ENCODE measurements around the gene RECK. TPM values are rescaled to one million over a fixed set of nuclear protein-coding genes. Genes with fewer than 3 reads are reported as not detected.

RECK gene
- total and polyA plus RNA-seq, 2 donors (not counting 1 experiment from before 2014, with no cell fraction given), result 98.4 to 212 TPM

- DNase-seq (ENCODE audit: low read depth in 2 of 2), result no peak
- Histone ChIP-seq H3K4me3 (replicated peaks in 1 of 4; ENCODE audit: control extremely low read depth in 1 of 4, insufficient read depth in 1 of 4, low read depth in 3 of 4, low read length in 4 of 4) (no peak overlapping the region), H3K9ac (ENCODE audit: insufficient read depth, low read length) (no peak overlapping the region), H2AFZ (ENCODE audit: low read length) (no peak overlapping the region), H3K9me3 (ENCODE audit: control insufficient read depth, insufficient read depth, low read depth, low read length) (no peaks in the 10 kb centered on the region), H3K4me2 (ENCODE audit: extremely low read depth, insufficient read depth, low read length) (no peak overlapping the region), H3K36me3 (ENCODE audit: control insufficient read depth, insufficient read depth, low read length) (peaks cover 3% of the 10 kb centered on the region), H3K27me3 (ENCODE audit: control insufficient read depth, insufficient read depth, low read length) (no peaks in the 10 kb centered on the region), H4K20me1 (ENCODE audit: control insufficient read depth, extremely low read depth, insufficient read depth, low read length) (no peaks in the 10 kb centered on the region), H3K79me2 (ENCODE audit: control insufficient read depth, insufficient read depth, low read length) (no peaks in the 10 kb centered on the region), H3K4me1 (ENCODE audit: control insufficient read depth, extremely low read depth, insufficient read depth, low read length) (peaks cover 19% of the 10 kb centered on the region), H3K27ac (ENCODE audit: insufficient read depth, low read length) (no peak overlapping the region)
- TF ChIP-seq CTCF (conservative IDR thresholded peaks at IDR 0.05 in 1 of 2, IDR thresholded peaks at IDR 0.05 in 1 of 2; ENCODE audit: low read depth in 1 of 2, low read length in 2 of 2) (no peak), EZH2 (IDR thresholded peaks at IDR 0.05; ENCODE audit: low read length, missing control alignments) (no peak)
Measured at GRCh38 chr9:36147441-36148175, 110.9 kb downstream of the RECK start.

GRCh38 chr9:36148311-36149051 is 111.8 kb downstream of the RECK start:
- H3K36me3 ChIP-seq (ENCODE audit: control insufficient read depth, insufficient read depth, low read length), result peaks cover 3% of the 10 kb centered on the region
- no peaks in the 10 kb centered on the region for H4K20me1 ChIP-seq (ENCODE audit: control insufficient read depth, extremely low read depth, insufficient read depth, low read length)
- peak overlapping the region; percentile 48 for H3K4me2 ChIP-seq (ENCODE audit: extremely low read depth, insufficient read depth, low read length)
- no peaks in the 10 kb centered on the region for H3K27me3 ChIP-seq (ENCODE audit: control insufficient read depth, insufficient read depth, low read length)
- H3K9ac ChIP-seq (ENCODE audit: insufficient read depth, low read length), result no peak overlapping the region
- no peak overlapping the region for H2AFZ ChIP-seq (ENCODE audit: low read length)
- peak overlapping the region in 1 of 4 experiments; percentile 3 for H3K4me3 ChIP-seq (replicated peaks in 1 of 4; ENCODE audit: control extremely low read depth in 1 of 4, insufficient read depth in 1 of 4, low read depth in 3 of 4, low read length in 4 of 4)
- TF ChIP-seq CTCF (conservative IDR thresholded peaks at IDR 0.05 in 1 of 2, IDR thresholded peaks at IDR 0.05 in 1 of 2; ENCODE audit: low read depth in 1 of 2, low read length in 2 of 2) (no peak), EZH2 (IDR thresholded peaks at IDR 0.05; ENCODE audit: low read length, missing control alignments) (no peak)
- H3K9me3 ChIP-seq (ENCODE audit: control insufficient read depth, insufficient read depth, low read depth, low read length), result no peaks in the 10 kb centered on the region
- DNase-seq (ENCODE audit: low read depth in 2 of 2), result peak; percentile 97 to 99
- peaks cover 13% of the 10 kb centered on the region for H3K4me1 ChIP-seq (ENCODE audit: control insufficient read depth, extremely low read depth, insufficient read depth, low read length)
- H3K79me2 ChIP-seq (ENCODE audit: control insufficient read depth, insufficient read depth, low read length), result no peaks in the 10 kb centered on the region
- peak overlapping the region; percentile 64 for H3K27ac ChIP-seq (ENCODE audit: insufficient read depth, low read length)

GRCh38 chr9:36149197-36149596 is 112.5 kb downstream of the RECK start:
- Histone ChIP-seq H3K4me1 (ENCODE audit: control insufficient read depth, extremely low read depth, insufficient read depth, low read length) (peaks cover 13% of the 10 kb centered on the region), H3K4me3 (replicated peaks in 1 of 4; ENCODE audit: control extremely low read depth in 1 of 4, insufficient read depth in 1 of 4, low read depth in 3 of 4, low read length in 4 of 4) (peak overlapping the region in 3 of 4 experiments; percentile 2 to 4 (median 3)), H3K9ac (ENCODE audit: insufficient read depth, low read length) (no peak overlapping the region), H3K4me2 (ENCODE audit: extremely low read depth, insufficient read depth, low read length) (peak overlapping the region; percentile 75), H4K20me1 (ENCODE audit: control insufficient read depth, extremely low read depth, insufficient read depth, low read length) (no peaks in the 10 kb centered on the region), H3K36me3 (ENCODE audit: control insufficient read depth, insufficient read depth, low read length) (peaks cover 3% of the 10 kb centered on the region), H3K9me3 (ENCODE audit: control insufficient read depth, insufficient read depth, low read depth, low read length) (no peaks in the 10 kb centered on the region), H2AFZ (ENCODE audit: low read length) (no peak overlapping the region), H3K79me2 (ENCODE audit: control insufficient read depth, insufficient read depth, low read length) (no peaks in the 10 kb centered on the region), H3K27me3 (ENCODE audit: control insufficient read depth, insufficient read depth, low read length) (no peaks in the 10 kb centered on the region), H3K27ac (ENCODE audit: insufficient read depth, low read length) (peak overlapping the region; percentile 64)
- no peak for TF ChIP-seq CTCF (conservative IDR thresholded peaks at IDR 0.05 in 1 of 2, IDR thresholded peaks at IDR 0.05 in 1 of 2; ENCODE audit: low read depth in 1 of 2, low read length in 2 of 2)
- TF ChIP-seq EZH2 (IDR thresholded peaks at IDR 0.05; ENCODE audit: low read length, missing control alignments), result no peak
- peak; percentile 68 to 89 for DNase-seq (ENCODE audit: low read depth in 2 of 2)
